ENCODE measurements around the gene COL6A2.

DNA sequence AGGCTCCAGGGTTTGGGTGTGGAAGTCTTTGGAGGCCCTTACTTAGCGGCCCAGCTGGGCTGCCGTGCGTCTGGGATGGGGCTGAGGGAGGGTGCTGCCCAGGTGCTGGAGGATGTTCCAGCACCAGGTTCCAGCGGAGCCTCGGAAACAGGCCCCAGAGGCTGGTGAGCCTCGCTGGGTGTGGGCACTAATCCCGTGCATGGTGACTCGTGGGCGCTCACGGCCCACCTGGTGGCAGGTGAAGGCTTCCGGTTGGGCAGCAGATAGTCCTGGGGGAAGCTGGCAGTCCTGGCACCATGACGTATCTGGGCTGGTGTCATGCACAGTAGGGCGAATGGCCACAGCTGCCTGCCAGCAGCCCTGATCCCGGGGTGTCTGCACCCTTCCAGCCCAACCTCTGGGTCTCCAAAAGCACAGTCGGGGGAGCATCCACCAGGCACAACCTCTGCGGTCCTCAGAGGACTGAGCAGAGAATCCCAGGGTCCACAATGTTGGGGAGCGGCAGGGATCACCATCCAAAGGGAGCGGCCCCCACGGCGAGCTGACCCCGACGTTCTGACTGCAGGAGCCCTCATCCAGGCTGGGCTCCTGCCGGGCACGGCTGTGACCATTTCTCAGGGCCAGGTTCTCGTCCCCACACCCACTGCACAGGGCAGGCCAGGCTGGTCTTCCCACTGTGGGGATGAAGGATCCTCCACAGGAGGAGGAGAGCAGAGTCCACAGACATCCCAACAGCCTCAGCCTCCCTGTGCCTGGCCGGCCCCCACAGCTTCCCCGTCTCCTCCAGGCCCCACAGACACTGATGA is 32.1 kb downstream of the COL6A2 start:
- no peak for TF ChIP-seq ZNF780A (CRISPR knock-in tag; IDR thresholded peaks at IDR 0.05)
- TF ChIP-seq, protein P1, sequence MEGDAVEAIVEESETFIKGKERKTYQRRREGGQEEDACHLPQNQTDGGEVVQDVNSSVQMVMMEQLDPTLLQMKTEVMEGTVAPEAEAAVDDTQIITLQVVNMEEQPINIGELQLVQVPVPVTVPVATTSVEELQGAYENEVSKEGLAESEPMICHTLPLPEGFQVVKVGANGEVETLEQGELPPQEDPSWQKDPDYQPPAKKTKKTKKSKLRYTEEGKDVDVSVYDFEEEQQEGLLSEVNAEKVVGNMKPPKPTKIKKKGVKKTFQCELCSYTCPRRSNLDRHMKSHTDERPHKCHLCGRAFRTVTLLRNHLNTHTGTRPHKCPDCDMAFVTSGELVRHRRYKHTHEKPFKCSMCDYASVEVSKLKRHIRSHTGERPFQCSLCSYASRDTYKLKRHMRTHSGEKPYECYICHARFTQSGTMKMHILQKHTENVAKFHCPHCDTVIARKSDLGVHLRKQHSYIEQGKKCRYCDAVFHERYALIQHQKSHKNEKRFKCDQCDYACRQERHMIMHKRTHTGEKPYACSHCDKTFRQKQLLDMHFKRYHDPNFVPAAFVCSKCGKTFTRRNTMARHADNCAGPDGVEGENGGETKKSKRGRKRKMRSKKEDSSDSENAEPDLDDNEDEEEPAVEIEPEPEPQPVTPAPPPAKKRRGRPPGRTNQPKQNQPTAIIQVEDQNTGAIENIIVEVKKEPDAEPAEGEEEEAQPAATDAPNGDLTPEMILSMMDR (CRISPR knock-in tag; IDR thresholded peaks at IDR 0.05): no peak
- TF ChIP-seq ZNF589 (CRISPR knock-in tag; conservative IDR thresholded peaks at IDR 0.05): no peak
- TF ChIP-seq MXI1 (IDR thresholded peaks at IDR 0.05; ENCODE audit: borderline replicate concordance, low read depth, low read length): no peak
- TF ChIP-seq PRPF4 (IDR thresholded peaks at IDR 0.05; ENCODE audit: low read depth, low read length, poor library complexity, severe bottlenecking): no peak
- TF ChIP-seq MTA1 (CRISPR knock-in tag; IDR thresholded peaks at IDR 0.05; ENCODE audit: borderline replicate concordance): no peak
- TF ChIP-seq, protein P2, sequence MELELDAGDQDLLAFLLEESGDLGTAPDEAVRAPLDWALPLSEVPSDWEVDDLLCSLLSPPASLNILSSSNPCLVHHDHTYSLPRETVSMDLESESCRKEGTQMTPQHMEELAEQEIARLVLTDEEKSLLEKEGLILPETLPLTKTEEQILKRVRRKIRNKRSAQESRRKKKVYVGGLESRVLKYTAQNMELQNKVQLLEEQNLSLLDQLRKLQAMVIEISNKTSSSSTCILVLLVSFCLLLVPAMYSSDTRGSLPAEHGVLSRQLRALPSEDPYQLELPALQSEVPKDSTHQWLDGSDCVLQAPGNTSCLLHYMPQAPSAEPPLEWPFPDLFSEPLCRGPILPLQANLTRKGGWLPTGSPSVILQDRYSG (CRISPR knock-in tag; IDR thresholded peaks at IDR 0.05): no peak
- no peak for TF ChIP-seq SP1 (IDR thresholded peaks at IDR 0.05)
- no peak for TF ChIP-seq SP1 (CRISPR knock-in tag; IDR thresholded peaks at IDR 0.05)
- TF ChIP-seq, protein P3, sequence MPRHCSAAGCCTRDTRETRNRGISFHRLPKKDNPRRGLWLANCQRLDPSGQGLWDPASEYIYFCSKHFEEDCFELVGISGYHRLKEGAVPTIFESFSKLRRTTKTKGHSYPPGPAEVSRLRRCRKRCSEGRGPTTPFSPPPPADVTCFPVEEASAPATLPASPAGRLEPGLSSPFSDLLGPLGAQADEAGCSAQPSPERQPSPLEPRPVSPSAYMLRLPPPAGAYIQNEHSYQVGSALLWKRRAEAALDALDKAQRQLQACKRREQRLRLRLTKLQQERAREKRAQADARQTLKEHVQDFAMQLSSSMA (CRISPR knock-in tag; IDR thresholded peaks at IDR 0.05): no peak
- TF ChIP-seq ZNF30 (CRISPR knock-in tag; IDR thresholded peaks at IDR 0.05): no peak
- TF ChIP-seq FOXA1 (IDR thresholded peaks at IDR 0.05): no peak
- TF ChIP-seq FOXA1 (CRISPR knock-in tag; IDR thresholded peaks at IDR 0.05): no peak
- no peak for TF ChIP-seq EZH2 (conservative IDR thresholded peaks at IDR 0.05; ENCODE audit: low read depth, low read length)
